GM12864 (cell line): ENCODE measurements around the gene MPG.

ENCODE experiments used
- DNase-seq: peaks from one replicate; pipeline ENCODE4 v3.0.0-alpha.2; 2011; ENCODE audit warnings: low read depth
- H3K4me3 ChIP-seq: 2 replicates; pipeline ENCODE4 v1.5.1; 2011; ENCODE audit warnings: mild to moderate bottlenecking, low read depth, low read length, control low read depth
- TF ChIP-seq, protein P1 (sequence below): IDR thresholded peaks from 2 replicates; pipeline ENCODE4 v1.5.1; 2011; ENCODE audit warnings: low read depth, mild to moderate bottlenecking, moderate library complexity, low read length, control low read depth, inconsistent platforms; ENCODE audit errors: missing control alignments

MPG gene

DNA sequence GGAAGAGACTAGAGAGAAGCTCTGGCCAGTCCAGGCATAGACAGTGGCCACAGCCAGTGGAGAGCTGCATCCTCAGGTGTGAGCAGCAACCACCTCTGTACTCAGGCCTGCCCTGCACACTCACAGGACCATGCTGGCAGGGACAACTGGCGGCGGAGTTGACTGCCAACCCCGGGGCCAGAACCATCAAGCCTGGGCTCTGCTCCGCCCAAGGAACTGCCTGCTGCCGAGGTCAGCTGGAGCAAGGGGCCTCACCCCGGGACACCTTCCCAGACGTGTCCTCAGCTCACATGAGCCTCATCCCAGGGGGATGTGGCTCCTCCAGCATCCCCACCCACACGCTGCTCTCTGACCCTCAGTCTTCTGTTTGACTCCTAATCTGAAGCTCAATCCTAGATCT lies 8.8 kb upstream of the MPG start:
- H3K4me3 ChIP-seq = no peak overlapping the region
- DNase-seq = no peak
- TF ChIP-seq, protein P1, sequence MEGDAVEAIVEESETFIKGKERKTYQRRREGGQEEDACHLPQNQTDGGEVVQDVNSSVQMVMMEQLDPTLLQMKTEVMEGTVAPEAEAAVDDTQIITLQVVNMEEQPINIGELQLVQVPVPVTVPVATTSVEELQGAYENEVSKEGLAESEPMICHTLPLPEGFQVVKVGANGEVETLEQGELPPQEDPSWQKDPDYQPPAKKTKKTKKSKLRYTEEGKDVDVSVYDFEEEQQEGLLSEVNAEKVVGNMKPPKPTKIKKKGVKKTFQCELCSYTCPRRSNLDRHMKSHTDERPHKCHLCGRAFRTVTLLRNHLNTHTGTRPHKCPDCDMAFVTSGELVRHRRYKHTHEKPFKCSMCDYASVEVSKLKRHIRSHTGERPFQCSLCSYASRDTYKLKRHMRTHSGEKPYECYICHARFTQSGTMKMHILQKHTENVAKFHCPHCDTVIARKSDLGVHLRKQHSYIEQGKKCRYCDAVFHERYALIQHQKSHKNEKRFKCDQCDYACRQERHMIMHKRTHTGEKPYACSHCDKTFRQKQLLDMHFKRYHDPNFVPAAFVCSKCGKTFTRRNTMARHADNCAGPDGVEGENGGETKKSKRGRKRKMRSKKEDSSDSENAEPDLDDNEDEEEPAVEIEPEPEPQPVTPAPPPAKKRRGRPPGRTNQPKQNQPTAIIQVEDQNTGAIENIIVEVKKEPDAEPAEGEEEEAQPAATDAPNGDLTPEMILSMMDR = no peak

DNA sequence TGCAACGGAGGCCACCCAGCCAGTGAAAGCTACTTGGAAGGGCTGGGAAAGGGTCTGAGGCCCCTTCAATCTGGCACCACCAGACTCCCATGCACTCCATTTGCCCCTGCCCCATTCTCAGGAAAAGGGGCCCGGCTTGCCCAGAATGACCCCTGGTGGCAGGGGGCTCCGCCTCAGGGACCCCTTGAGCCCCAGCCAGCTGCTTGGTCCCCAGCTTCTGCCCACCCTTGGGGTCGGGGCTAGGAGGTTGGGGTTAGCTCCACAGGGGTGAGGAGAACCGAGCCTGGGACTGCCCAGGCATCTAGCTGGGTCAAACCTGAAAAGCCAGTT lies 6.8 kb upstream of the MPG start:
- TF ChIP-seq, protein P1 = no peak
- H3K4me3 ChIP-seq = no peak overlapping the region
- no peak for DNase-seq

DNA sequence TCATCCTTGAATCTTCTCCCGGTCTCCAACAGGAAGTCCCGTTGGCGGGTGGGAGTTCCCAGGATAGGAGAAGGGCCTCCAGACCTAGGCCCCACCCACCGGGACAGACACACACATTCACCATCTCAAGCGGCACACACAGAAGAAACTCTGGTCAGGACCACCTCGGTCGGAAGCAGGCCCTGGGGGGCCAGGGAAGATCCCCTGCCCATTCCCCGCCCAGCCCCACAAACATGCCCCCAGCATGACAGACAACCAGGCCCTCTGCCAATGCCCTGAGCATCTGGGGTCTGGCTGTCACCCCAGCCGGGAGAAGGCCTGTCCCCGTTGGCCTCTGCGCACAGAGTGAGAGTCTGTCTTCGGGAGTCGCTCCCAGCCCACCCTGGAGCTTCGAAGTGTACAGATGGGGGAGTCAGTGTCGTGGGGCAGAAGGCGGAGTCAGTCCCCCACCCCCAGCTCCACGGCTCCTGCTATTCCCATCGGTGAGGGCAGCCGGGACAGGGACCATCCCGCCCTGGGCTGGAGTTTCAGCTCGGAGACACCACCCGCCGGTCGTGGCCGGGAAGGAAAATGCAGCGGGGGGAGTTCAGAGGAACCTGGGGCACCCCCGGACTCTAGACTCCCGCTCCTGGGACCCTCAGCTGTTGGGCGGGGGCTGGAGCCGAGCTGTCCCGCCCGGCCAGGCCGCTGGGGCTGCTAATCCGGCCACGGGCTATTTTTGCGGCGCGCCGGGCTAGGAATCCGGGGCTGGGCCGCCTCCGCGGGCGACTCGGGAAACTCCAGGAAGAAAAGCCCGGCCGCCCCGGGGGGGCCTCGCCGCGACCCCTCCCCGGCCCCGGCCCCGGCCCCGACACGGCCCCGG lies 6.3 kb upstream of the MPG start:
- DNase-seq = no peak
- H3K4me3 ChIP-seq = peak overlapping the region; percentile 3; the same call in 1 of the 2 replicates
- TF ChIP-seq, protein P1 = no peak

DNA sequence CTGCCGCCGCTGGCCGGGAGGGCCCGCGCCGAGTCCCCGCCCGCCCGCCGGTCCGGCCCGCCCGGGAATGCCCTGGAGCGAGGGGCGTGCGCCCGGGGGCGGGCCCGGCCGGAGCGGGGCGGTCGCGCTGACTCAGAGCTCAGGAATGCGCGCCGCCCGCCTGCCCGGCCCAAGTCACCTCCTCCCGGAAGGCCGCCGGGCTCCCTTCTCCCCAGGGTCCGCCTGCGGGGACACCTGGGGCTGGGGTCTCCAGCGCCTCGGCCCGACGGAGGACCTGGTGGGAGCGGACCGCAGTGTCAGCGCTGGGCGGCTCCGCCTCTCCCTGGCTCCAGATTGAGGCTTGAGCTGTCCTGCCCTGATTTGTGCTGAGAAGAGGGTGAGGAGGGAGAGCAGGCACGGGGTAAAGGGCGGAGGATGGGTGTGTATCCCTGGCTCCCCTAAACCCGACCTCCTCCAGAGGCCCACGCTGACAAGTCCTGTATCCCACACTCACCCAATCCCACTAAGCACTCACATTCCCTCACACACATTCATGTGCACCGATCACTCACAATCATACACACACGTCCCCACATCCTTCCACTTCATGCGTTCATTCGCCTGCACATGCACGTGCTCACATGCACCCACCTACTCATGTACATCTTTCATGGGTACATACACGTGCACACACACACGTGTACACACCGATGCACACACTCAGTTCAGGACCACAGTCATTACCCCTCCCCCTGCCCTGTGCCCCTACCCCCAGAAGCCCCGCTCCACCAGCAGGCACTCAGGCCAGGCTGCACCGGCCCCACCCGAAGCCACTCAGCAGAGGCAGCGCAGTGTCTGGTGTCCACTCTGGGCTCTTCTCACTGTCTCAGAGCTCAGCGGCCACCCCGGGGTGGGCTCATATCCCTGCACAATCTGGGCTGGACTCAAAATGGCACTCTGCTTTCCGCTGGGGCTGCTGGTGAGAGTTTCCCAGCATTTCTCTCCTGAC lies 5.2 kb upstream of the MPG start, which contains the start of gene RHBDF1:
Gene RHBDF1, minus strand, starts transcription at position 71 of the 988 bp plus-strand sequence. CDS start 7,616 bp downstream, outside the sequence.
- H3K4me3 ChIP-seq = peak within 1 kb of the TSS; percentile 47
- TF ChIP-seq, protein P1 = no peak
- DNase-seq = no peak

DNA sequence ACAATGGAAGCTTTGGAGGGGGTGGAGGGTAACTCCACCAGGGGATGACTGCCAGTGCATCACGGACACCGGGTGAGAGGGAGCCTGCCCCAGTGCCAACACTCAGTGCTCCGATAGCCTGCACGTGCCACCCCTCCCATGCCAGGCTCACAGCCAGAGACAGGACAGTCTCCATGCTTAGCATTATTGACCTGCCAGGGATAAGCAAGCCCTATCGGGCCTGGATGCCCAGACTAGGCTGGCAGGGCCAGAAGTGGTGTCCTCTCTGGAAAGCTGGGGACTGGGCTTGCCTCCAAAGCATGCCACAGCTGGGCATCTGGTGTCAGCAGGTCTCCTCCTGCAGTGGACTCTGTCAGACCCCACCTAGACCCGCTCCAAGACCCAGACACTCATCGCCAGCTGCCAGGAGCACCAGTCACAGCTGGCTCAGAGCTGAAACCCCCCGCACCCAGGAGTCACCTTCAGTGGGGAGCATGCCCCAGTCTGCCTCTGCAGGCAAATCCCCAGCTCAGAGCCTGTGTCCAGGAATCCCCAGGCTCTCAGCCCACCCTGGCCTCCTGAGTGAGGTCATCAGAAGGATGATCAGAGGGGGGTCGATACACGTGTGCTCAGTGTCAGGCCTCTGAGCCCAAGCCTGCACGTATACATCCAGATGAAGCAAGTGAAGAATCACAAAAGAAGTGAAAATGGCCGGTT lies 3.8 kb upstream of the MPG start:
- TF ChIP-seq, protein P1 = no peak
- DNase-seq = no peak

DNA sequence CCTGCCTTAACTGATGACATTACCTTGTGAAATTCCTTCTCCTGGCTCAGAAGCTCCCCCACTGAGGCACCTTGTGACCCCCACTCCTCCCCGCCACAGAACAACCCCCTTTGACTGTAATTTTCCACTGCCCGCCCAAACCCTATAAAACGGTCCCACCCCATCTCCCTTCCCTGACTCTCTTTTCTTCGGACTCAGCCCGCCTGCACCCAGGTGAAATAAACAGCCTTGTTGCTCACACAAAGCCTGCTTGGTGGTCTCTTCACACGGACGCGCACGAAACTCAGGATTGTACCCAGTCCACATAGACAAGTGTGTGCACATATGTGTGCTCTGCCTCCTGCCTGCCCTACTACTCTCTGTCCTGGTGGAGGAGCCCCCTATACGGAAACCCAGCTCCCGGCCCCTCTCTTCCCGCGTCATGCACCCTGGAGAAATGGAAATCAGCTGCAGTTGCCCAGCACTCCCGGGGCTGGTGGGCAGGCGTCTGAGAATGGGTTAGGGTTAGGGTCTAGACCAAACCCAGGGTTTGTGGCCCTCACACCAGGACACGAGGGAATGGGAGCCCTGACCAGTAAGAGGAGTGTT lies 3.2 kb upstream of the MPG start:
- H3K4me3 ChIP-seq = no peak overlapping the region
- TF ChIP-seq, protein P1 = no peak
- no peak for DNase-seq

More for the DNA sequence above, 3.8 kb upstream of the MPG start:
- H3K4me3 ChIP-seq = no peak overlapping the region
